ENCODE results near the gene FBLN2. TPM values are rescaled to one million over a fixed set of nuclear protein-coding genes. Genes with fewer than 3 reads are reported as not detected.

FBLN2 gene
- total and polyA plus RNA-seq, 5 donors: 124 to 323 (median 257) TPM

DNA sequence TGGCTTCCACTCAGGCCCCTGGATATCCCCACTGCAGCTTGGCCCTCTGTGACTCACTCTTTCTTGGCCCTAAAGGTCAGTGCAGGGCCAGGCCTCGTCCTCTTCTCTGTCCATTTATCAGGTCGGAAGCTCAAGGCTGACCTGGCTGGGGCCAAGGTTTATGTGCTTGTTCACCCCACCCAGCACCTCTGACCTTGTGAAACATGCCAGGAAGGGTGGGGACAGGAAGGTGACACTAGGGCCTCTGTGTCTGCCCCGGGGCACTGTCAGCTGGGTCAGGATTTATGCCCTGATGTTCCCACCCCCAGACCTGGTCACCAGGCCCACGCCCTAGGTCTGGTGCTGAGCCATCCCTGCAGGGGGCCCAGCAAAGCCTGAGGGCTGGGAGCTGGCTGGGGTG, 103.8 kb downstream of the FBLN2 start:
- intact Hi-C loops (cut with DNase I): loop anchor here in 1 of 4 donors (10.0 kb wide), 2 partner anchors 232 to 558 kb away; partner anchors contain the start of gene WNT7A
- ATAC-seq (peak in 1 of 2 donors; percentile 15), DNase-seq (peak in 1 of 3 donors; percentile 45)
- Histone ChIP-seq H3K27me3 (ENCODE audit: control insufficient read depth, insufficient read depth) (no peaks in the 10 kb centered on the region), H3K4me3 (ENCODE audit: low read length) (no peak overlapping the region), H3K27ac (ENCODE audit: low read length) (no peak overlapping the region), H3K9me3 (ENCODE audit: control insufficient read depth, low read length) (no peaks in the 10 kb centered on the region), H3K4me1 (ENCODE audit: control insufficient read depth, insufficient read depth, low read length) (no peaks in the 10 kb centered on the region)
- 74% methylated on average over 4 of the region's 4 CpGs for WGBS

GRCh38 chr3:13653631-13654279, 104.8 kb downstream of the FBLN2 start:
- 89% methylated on average over 20 of the region's 20 CpGs for WGBS
- no peaks in the 10 kb centered on the region for H3K4me1 ChIP-seq (ENCODE audit: control insufficient read depth, insufficient read depth, low read length)
- DNase-seq (peak in 1 of 3 donors; percentile 32), ATAC-seq (no peak)
- H3K27ac ChIP-seq (ENCODE audit: low read length): no peak overlapping the region
- no peaks in the 10 kb centered on the region for H3K9me3 ChIP-seq (ENCODE audit: control insufficient read depth, low read length)
- no peak overlapping the region for H3K4me3 ChIP-seq (ENCODE audit: low read length)
- intact Hi-C loops (cut with DNase I): loop anchor here in 1 of 4 donors (10.0 kb wide), 2 partner anchors 231 to 559 kb away; partner anchors contain the start of gene WNT7A
- H3K27me3 ChIP-seq (ENCODE audit: control insufficient read depth, insufficient read depth): no peaks in the 10 kb centered on the region

GRCh38 chr3:13654330-13655060, 105.6 kb downstream of the FBLN2 start:
- WGBS: 72% methylated on average over 15 of the region's 15 CpGs
- Histone ChIP-seq H3K27me3 (ENCODE audit: control insufficient read depth, insufficient read depth) (no peaks in the 10 kb centered on the region), H3K4me1 (ENCODE audit: control insufficient read depth, insufficient read depth, low read length) (no peaks in the 10 kb centered on the region), H3K27ac (ENCODE audit: low read length) (no peak overlapping the region), H3K4me3 (ENCODE audit: low read length) (no peak overlapping the region), H3K9me3 (ENCODE audit: control insufficient read depth, low read length) (no peaks in the 10 kb centered on the region)
- intact Hi-C loops (cut with DNase I): loop anchor here in 1 of 4 donors (10.0 kb wide), 2 partner anchors 230 to 560 kb away; partner anchors contain the start of gene WNT7A
- DNase-seq (no peak), ATAC-seq (no peak)

DNA sequence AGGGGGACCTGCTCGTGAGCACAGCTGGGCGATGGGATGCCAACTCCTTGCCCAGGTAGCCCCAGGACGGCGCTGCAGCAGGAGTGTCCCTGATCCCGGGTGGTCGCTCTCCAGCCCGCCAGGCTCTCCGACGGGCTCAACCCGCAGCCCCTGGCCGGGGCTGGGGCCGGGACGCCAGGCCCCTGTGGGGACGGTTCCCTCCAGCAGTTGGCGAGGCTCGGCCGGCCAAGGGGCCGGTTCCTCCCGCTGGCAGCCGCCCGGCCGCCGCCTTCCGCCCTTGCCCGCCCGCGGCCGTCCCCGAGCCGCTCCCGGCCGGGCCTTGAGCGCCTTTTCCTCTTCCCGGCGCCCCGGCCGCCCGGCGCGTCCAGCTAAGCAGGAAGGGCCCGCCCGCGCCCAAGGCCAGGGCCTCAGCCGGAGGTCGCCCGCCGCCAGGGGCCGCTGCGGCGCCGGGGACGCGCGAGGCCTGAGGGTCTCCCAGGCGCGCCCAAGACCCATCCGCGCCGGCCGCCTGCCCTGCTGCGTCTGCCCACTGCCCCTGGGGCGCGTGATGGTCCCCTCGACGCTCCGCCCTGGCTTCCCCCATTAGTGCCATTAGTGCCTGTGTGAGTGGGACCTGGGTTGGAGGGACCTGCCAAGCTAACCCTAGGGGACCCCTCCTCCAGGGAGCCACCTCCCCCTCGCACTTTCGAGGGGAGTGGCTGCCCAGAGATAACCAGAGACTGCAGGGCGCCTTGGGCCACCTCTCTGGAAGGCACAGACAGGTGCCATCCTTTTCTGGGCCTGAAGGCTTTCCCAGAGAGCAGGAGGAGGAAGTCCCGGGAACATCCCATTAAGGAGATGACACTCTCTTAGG, 106.4 kb downstream of the FBLN2 start:
- no peaks in the 10 kb centered on the region for H3K4me1 ChIP-seq (ENCODE audit: control insufficient read depth, insufficient read depth, low read length)
- H3K27me3 ChIP-seq (ENCODE audit: control insufficient read depth, insufficient read depth): no peaks in the 10 kb centered on the region
- peak overlapping the region; percentile 1 for H3K4me3 ChIP-seq (ENCODE audit: low read length)
- intact Hi-C loops (cut with DNase I): loop anchor here in 1 of 4 donors (10.0 kb wide), 2 partner anchors 230 to 560 kb away; partner anchors contain the start of gene WNT7A
- WGBS: 7% methylated on average over 70 of the region's 70 CpGs
- H3K9me3 ChIP-seq (ENCODE audit: control insufficient read depth, low read length): no peaks in the 10 kb centered on the region
- ATAC-seq (peak; percentile 53 to 54), DNase-seq (peak; percentile 62 to 87 (median 80))
- no peak overlapping the region for H3K27ac ChIP-seq (ENCODE audit: low read length)

- intact Hi-C loops (cut with DNase I): loop anchor here in 1 of 4 donors (10.0 kb wide), 2 partner anchors 228 to 562 kb away; partner anchors contain the start of gene WNT7A
- no peaks in the 10 kb centered on the region for H3K4me1 ChIP-seq (ENCODE audit: control insufficient read depth, insufficient read depth, low read length)
- H3K9me3 ChIP-seq (ENCODE audit: control insufficient read depth, low read length): no peaks in the 10 kb centered on the region
- DNase-seq (no peak), ATAC-seq (no peak)
- H3K27me3 ChIP-seq (ENCODE audit: control insufficient read depth, insufficient read depth): no peaks in the 10 kb centered on the region
- 77% methylated on average over 8 of the region's 8 CpGs for WGBS
- no peak overlapping the region for H3K27ac ChIP-seq (ENCODE audit: low read length)
- no peak overlapping the region for H3K4me3 ChIP-seq (ENCODE audit: low read length)
Observed at GRCh38 chr3:13656584-13657301, 107.8 kb downstream of the FBLN2 start.

DNA sequence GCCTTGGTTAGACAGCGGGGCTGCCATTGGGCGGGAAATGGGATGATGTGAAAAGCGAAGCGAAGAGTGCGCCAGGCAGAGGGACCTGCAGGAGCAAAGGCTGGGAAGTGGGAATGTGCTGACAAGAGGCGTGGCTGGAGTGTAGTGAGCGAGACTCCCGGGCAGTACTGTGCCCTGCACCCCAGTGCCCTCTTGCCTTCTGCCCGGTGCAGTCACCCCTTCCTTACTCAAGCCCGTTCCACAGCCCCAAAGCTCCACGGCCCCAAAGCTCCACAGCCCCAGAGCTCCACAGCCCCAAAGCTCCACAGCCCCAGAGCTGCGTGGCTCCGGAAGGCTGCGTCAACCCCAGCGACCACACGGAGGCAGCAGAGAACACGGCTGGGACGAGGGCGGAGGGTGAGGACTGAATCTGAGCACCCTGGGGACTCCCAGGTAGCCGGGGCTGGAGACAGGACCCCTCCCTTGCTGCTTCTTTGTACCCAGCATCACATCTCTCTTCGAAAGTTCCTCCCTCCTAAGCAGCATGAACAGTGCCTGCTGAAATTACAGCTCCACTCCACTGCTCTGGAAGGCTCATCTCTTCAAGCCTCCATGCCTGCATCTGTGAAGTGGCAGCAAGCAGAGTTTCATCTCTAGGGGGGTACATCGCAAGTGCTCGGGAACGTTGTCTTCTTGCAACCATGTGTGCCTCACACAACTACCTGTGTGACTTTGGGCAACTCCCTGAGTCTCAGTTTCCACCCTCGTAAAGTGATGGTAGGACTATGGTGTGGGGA, 108.9 kb downstream of the FBLN2 start:
- Histone ChIP-seq H3K4me1 (ENCODE audit: control insufficient read depth, insufficient read depth, low read length) (no peaks in the 10 kb centered on the region), H3K9me3 (ENCODE audit: control insufficient read depth, low read length) (no peaks in the 10 kb centered on the region), H3K27me3 (ENCODE audit: control insufficient read depth, insufficient read depth) (no peaks in the 10 kb centered on the region), H3K27ac (ENCODE audit: low read length) (no peak overlapping the region), H3K4me3 (ENCODE audit: low read length) (no peak overlapping the region)
- intact Hi-C loops (cut with DNase I): loop anchor here in 2 of 4 donors (2.0 to 10.0 kb wide), 3 partner anchors 221 to 563 kb away; partner anchors contain the start of gene WNT7A (in 1 of the 2)
- DNase-seq (peak in 2 of 3 donors; percentile 77 to 83), ATAC-seq (peak; percentile 73 to 74)
- WGBS: 13% methylated on average over 25 of the region's 25 CpGs

GRCh38 chr3:13658681-13659080, 109.8 kb downstream of the FBLN2 start:
- no peak overlapping the region for H3K4me3 ChIP-seq (ENCODE audit: low read length)
- H3K27me3 ChIP-seq (ENCODE audit: control insufficient read depth, insufficient read depth): no peaks in the 10 kb centered on the region
- H3K4me1 ChIP-seq (ENCODE audit: control insufficient read depth, insufficient read depth, low read length): no peaks in the 10 kb centered on the region
- ATAC-seq (no peak), DNase-seq (no peak)
- H3K9me3 ChIP-seq (ENCODE audit: control insufficient read depth, low read length): no peaks in the 10 kb centered on the region
- 67% methylated on average over 8 of the region's 8 CpGs for WGBS
- H3K27ac ChIP-seq (ENCODE audit: low read length): no peak overlapping the region
- intact Hi-C loops (cut with DNase I): loop anchor here in 2 of 4 donors (2.0 to 10.0 kb wide), 3 partner anchors 220 to 564 kb away; partner anchors contain the start of gene WNT7A (in 1 of the 2)

- intact Hi-C loops (cut with DNase I): loop anchor here in 2 of 4 donors (2.0 to 10.0 kb wide), 3 partner anchors 219 to 565 kb away; partner anchors contain the start of gene WNT7A (in 1 of the 2)
- H3K9me3 ChIP-seq (ENCODE audit: control insufficient read depth, low read length): no peaks in the 10 kb centered on the region
- H3K4me1 ChIP-seq (ENCODE audit: control insufficient read depth, insufficient read depth, low read length): no peaks in the 10 kb centered on the region
- no peaks in the 10 kb centered on the region for H3K27me3 ChIP-seq (ENCODE audit: control insufficient read depth, insufficient read depth)
- ATAC-seq (no peak), DNase-seq (no peak)
- H3K27ac ChIP-seq (ENCODE audit: low read length): no peak overlapping the region
- no peak overlapping the region for H3K4me3 ChIP-seq (ENCODE audit: low read length)
- 85% methylated on average over 12 of the region's 12 CpGs for WGBS
Observed at GRCh38 chr3:13659221-13659969, 110.5 kb downstream of the FBLN2 start.

Data from right cardiac atrium (tissue), 5 donors.